Amygdala (tissue), 56 donors: ENCODE measurements around the gene COL4A2.
A peak's percentile ranks its signal among the peaks of the same experiment; 100 is the strongest.
"Not testable (repeated sequence)": the region's sequence is repeated elsewhere in the genome, so short reads cannot be mapped to it uniquely, and the experiment has no call there.

Source experiments
- DNase-seq, 56 donors: peaks; one replicate each; lab custom pipeline; 2025; lab: John Stamatoyannopoulos, UW

Gene COL4A2

DNA sequence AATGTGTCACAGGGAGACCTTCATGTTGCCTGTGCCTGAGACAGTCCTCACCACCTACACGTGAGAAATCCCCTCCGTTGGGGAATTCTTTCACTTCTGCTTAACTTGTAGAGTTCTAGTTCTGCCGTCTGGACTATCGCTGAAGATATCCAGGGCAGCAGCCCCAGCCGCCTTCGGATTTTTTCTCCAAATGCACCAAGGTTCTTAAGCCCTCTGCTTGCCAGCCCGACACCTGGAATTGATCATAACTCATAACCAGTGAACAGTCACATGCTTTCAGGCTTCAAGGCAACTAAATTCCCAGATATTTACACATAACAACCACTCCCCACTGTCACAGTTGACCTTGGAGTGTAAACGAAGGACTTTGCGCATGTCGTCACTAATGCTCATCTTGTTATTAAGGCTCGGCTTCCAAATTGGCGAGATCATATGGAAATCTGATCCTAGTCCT lies 140.0 kb downstream of the COL4A2 start:
- DNase-seq: no peak

DNA sequence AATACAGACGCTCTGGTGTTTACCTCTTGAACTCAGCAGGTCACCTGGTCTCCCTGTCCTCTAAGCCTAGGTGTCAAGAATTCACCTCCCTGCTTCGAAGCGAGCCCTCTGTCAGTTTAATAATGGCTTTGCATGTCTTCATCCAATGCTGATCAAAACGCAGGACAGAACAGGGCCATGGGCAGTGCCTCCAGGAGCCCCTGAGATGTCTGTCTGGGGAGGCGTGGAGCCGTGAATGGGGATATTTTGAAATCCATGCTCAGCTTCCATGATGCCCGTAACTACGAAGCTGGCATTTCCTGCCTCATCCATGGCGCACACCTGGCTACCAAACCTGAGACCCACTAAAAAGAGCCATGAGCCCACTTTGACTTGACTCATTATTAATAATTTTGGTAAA lies 140.7 kb downstream of the COL4A2 start:
- no peak for DNase-seq

DNA sequence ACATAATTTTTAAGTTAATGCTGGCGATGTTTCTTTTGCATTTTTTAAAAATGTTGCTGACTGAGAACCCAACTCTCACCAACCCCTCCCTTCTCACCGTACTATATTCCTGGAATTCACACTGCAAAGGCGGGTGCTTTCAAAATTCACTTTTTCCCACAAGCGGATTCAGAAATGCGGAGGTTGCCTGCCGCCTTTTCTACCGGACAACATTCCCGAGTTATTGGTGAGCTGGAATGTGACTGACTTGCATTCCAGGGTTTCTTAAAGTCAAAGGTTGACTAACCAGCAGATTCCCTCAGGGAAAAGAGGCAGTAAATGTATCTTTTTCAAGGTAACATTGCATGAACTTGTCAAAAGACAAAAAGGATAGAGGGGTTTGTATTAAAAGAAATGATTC lies 141.1 kb downstream of the COL4A2 start:
- DNase-seq: no peak

DNA sequence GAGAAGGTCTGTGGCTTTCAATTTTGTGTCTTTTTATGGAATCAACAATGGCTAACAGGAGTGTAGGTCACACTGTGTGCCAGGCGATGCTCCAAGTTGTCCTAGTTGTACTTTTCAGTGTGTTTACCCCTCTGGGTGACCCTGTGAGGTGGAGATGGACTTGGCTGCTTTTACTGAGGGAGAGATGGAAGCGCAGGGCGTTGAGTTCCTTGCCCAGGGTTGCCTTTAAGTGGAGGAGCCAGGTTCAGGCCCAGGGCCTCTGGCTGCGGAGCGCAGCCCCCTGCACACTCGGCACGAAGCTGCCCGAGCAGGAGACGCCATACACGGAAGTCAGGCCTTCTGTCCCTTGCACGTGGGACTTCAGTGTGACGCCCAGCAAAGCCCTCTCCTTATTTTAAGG lies 141.6 kb downstream of the COL4A2 start:
- no peak for DNase-seq

DNA sequence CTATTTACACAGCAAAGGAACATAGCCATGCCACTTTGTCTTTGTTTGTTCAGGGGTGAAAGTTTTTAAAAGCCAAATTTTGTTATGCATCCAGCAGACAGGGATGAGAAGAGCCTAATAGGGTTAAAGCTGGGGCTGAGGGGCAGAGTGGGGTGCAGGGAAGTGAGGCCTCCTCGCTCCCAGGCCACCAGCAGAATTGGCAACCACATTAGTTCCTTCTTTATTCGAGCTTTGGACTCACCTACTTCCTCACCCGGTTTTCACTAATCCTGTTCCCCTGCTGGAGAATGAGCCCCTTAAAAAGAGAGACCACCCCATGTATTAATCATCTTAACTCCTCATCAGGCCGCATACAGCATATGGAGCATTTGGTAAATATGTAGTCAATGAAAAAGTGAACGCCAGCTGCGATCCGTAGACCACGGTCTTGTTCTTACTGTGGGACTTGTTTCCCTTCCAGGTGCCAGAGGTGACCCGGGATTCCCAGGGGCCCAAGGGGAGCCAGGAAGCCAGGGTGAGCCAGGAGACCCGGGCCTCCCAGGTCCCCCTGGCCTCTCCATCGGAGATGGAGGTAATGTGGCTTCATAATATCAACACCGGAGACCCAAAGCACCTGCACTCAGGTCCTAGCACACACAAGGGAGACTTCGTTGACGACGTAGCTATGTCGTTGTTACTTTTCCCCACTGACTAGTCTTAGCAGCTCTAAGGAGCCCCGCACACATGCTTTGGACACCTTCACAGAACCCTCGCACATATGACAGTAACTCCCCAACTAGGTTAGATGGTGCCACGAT lies 142.3 kb downstream of the COL4A2 start:
- DNase-seq: no peak

DNA sequence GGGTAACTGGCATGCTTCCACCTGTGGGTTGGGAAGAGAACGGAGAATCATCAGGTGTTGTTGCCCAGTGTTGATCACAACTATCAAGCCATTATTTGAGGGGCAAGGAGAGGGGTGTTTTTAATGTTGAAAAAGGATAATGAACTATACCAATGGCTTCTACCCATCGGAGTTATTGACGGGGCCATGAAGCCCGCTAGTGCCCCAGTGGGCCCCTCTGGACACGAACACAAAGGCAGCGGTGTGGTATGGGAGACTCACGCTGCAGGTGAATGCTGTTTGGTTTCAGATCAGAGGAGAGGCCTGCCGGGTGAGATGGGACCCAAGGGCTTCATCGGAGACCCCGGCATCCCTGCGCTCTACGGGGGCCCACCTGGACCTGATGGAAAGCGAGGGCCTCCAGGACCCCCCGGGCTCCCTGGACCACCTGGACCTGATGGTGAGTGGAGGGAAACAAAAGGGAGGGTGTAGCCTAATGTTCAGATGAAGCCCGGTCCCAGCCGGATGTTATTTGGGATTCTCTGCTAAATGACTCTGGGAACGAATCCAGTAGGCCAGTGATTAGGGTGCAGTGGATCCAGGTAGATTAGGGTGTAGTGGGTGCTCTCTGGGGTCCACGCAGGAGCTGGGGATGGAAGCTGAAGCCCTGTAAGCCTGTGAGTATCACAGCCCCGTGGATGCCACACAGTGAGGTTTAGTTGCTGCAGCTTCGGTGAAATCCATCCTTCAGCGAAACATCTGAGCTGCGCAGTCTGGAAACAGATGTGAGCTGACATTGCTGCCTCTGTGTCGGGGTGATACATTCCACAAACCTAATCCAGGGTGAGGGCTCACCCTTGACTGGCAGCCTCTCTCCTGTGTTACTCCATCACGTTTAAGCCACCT lies 143.2 kb downstream of the COL4A2 start:
- DNase-seq: no peak

DNA sequence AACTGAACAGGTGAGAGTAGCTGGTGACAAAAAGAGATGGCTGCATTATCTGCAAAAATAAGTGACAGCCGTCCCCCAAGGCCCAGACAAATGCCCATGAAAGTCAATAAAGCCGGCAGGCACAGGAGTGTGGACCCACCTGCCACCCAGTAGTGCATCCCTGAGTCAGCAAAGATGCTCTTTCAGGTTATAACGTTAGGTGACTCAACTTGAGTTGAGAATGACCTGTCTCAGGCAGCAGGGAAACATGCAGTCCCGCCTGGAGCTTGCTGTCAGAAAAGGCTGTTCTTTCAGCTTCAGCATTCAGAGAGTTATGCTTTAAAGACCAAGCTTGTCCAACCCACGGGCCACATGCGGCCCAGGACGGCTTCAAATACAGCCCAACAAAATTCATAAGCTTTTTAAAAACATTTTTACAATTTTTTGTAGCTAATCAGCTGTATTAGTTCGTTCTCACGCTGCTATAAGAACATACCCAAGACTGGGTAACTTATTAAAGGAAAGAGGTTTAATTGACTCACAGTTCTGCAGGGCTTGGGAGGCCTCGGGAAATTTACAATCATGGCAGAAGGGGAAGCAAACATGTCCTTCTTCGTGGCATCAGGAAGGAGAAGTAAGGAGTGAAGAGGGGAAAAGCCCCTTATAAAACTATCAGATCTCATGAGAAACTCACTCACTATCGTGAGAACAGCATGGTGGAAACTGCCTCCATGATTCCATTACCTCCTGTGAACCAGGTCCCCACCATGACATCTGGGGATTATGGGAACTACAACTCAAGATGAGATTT lies 144.1 kb downstream of the COL4A2 start:
- no peak for DNase-seq

DNA sequence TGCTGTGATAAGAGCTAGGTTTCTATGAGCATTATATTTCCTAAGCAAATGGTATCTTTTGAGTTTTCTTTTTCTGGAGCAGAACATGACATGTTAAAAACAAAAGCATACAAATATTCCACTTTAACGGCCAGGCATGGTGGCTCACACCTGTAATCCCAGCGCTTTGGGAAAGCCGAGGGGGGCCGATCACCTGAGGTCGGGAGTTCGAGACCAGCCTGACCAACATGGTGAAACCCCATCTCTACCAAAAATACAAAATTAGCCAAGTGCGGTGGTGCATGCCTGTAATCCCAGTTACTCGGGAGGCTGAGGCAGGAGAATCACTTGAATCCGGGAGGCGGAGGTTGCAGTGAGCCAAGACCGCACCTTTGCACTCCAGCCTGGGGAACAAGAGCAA lies 146.0 kb downstream of the COL4A2 start:
- not testable (repeated sequence) for DNase-seq

DNA sequence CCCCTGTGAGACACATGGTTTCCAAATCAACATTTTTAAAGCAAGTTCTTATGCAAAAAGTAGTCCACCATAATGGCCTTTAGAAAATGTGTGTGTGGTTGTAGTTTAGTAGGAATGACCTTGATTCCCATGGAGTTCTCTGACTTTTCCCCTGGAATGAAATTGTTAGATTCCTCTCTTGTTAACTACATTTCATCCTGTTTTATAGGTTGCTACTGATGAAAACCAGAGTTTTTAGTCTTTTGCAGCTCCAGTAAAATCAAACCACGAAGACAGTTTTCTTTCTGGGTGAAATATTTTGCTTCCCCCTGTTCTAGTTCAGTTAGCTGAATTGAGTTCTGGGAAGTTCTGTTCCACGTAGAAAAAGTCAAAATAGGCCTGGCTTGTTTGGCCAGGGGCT lies 146.7 kb downstream of the COL4A2 start:
- DNase-seq: no peak

DNA sequence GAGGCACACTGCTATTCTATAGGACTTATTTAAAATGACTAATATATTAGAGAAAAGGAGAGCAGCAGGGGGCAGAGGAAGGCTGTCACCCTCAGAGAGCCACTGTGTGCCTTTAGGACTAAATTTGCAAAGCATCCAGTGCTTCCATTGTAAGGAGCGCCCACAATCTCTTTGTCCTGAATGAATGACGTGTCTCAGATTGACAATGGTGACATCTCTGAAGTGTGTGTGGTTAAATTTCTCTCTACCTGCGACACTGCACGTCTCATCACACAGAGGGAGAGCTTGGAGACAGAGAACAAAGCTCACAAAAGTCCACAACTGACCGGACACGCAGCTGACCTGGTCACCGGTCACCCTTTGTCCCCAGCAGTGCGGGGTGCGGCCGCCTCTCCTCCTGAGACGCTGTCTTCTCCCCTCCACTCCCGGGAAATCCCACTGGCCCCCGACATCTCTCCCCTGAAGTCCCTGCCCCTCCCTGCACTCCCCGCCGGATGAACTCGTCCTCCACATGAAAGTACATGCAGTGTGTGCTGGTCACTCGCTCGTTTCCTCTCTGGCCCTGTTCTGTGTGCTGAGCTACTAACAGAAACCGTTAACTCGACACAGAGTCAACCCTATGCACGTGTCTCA lies 147.3 kb downstream of the COL4A2 start:
- no peak for DNase-seq

DNA sequence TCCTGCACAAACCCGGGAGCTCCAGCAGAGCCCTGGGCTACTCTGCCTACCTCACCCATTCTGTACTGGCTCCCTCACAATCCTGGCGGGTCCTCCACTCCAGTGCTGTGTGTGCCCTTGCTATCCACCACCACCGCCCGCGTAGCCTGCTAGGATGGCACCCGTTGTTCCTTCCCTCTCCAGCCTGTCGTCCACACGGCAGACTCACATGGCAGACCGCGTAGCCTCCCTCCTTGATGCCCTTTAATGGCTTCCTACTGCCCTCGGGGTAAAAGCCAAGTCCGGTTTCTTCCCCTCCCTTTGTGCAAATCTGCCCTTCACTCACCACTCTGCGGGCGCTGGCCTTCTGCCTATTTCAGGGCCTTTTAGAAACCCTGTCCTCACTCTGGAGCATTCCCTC lies 147.9 kb downstream of the COL4A2 start:
- no peak for DNase-seq

DNA sequence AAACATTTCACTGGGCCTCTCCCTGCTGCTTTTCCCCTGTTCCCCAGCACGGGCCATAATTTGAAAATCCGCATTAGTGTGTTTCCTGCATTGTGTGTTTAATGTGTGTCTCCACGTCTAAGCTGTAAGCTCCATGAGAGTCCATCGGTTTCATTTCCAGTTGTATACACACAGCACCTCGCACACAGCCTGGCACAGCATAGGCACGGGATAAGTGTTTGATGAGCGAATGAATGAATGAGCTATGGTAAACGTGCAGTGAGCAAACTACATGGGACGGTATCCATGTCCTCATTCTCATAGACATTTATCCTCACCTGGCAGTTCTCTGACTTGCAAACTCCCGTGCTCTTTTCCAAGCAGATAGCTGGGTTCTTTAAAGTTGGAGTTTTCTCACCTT lies 148.4 kb downstream of the COL4A2 start:
- no peak for DNase-seq

DNA sequence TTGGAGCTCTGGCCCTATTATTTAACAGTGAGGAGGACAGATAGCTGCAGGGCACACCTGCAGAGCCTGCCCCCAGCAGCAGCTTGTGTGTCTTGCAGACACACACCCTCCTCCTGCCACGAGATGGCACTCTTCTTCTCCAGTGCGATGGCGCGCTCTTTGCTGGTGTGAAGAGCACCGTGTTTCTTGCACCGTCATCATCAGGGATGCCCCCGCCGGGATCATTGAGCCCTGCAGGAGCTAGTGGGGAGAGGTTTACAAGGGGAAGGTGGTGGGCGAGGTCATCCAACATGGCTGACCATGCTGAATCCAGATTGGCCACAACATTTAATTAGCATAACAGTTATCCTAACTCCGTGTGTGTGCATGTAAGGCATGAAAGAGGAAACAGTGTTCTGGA lies 148.9 kb downstream of the COL4A2 start:
- DNase-seq: peak in 50 of 56 donors; percentile 9 to 79 (median 50)

DNA sequence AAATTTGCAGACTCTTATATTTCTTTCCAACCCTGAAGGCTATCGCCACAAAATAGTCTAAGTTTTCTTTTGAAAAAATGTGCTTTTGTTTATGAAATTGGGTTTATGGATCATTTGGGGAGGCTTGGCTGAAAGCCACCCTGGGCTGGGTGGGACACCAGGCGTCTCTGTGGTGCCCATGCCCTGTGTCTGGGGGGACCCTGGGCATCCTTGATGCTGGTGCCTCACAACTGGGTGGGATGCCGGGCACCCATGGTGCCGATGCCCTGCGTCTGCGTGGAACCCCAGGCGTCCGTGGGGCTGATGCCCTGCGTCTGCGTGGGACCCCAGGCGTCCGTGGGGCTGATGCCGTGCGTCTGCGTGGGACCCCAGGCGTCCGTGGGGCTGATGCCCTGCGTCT lies 149.5 kb downstream of the COL4A2 start:
- DNase-seq: no peak

DNA sequence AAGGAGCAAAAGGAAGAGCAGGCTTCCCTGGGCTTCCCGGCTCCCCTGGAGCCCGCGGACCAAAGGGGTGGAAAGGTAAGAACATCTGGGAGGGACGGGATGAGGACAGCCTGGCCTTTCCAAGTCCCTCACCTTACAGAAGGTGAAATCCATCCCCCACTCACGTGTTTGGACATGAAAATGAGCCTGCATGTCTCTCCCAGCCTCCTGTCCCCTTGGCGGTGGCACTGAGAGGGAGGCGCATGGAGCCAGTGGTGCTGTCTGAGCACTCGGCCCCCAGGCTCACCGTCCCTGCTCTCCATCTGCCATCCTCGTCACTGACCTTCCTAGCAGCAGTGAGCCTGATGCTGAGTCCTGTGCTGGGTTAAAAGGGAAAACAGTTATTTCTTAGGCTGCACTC lies 150.3 kb downstream of the COL4A2 start:
- no peak for DNase-seq

DNA sequence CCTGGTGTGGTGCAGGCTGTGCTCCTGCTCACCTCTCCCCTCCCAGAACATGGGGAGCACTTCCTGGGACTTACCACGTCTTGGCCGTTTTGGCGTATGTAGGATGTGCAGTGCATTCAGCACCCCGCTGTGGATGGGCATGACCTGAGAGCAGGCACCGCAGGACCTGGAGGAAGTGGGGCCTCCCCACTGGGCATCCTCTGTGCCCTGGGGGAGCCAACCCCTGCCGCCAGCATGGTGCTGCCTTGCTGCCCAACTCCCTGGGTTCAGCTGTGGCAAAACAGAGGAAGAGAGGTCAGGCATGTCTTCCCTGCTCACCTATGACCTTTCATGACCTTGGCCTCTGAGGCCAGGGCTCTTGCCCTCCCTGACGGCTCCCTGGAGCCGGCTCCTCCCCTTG lies 150.9 kb downstream of the COL4A2 start:
- DNase-seq: no peak

DNA sequence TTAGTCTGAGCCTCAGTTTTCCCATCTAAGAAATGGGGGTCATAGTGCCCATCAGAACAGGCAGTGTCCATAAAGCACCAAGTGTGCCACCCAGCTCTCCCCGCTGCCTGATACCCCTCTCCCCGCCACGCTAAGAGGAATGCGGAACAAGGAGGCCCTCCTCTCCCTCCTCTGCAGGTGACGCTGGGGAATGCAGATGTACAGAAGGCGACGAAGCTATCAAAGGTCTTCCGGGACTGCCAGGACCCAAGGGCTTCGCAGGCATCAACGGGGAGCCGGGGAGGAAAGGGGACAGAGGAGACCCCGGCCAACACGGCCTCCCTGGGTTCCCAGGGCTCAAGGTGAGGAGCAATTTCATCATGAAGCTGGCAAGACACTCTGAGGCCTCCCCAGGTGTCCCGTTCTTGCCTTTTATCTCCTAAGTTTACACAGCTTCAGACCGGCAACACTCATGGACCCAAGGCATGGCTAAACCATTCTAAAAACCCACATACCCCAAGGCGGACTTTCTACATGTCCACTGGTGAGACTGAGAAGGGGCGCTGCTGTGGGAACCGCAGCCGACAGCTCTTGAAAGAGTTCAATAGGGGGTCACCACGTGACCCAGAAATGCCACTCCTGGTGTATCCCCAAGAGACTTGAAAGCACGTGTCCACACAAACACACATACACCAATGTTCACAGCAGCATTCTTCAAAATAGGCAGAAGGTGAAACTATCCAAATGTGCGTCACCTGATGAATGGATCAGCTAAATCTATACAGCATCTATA lies 151.7 kb downstream of the COL4A2 start:
- no peak for DNase-seq

DNA sequence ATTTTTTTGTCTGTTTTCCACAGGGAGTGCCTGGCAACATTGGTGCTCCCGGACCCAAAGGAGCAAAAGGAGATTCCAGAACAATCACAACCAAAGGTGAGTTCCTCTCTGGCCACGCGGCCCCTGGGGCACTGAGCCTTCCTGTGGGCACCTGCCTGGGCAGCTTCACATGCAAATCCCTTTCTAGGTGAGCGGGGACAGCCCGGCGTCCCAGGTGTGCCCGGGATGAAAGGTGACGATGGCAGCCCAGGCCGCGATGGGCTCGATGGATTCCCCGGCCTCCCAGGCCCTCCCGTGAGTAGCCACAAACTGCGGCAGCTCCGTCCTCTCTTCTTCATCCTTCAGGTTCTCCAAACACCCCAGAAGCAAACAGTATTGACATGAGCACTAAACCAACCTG lies 155.0 kb downstream of the COL4A2 start:
- DNase-seq: no peak

DNA sequence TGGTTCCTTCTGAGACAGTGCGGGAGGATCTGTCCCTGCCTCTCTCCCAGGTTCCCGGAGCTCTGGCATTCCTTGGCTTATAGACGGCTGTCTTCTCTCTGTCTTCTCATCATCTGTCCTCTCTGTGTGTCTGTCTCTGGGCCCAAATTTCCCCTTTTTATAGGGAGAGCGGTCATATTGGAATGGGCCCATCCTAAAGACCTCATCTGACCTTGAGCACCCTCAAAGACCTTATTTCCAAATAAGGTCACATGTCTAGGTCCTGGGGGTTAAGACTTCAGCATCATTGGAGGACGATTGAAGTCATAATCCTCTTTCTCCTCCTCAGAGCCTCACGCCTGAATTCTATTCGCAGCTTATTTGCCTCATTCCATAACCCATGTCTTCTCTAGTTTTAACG lies 156.1 kb downstream of the COL4A2 start:
- no peak for DNase-seq
